GM19025 (cell line): ENCODE data around the gene UGT2B10.

Experiments
- ATAC-seq: cut with Tn5 transposase; IDR thresholded peaks from one replicate; pipeline ENCODE4 v1.9.1; 2021; ENCODE audit warnings: mild to moderate bottlenecking, low read depth, moderate library complexity; ENCODE audit not compliant: unreplicated experiment

UGT2B10 gene

GRCh38 chr4:68869274-68869773 lies 53.5 kb downstream of the UGT2B10 start:
- no peak for ATAC-seq

- ATAC-seq, result no peak
These were observed 56.2 kb downstream of the UGT2B10 start for GRCh38 chr4:68871809-68872642.

DNA sequence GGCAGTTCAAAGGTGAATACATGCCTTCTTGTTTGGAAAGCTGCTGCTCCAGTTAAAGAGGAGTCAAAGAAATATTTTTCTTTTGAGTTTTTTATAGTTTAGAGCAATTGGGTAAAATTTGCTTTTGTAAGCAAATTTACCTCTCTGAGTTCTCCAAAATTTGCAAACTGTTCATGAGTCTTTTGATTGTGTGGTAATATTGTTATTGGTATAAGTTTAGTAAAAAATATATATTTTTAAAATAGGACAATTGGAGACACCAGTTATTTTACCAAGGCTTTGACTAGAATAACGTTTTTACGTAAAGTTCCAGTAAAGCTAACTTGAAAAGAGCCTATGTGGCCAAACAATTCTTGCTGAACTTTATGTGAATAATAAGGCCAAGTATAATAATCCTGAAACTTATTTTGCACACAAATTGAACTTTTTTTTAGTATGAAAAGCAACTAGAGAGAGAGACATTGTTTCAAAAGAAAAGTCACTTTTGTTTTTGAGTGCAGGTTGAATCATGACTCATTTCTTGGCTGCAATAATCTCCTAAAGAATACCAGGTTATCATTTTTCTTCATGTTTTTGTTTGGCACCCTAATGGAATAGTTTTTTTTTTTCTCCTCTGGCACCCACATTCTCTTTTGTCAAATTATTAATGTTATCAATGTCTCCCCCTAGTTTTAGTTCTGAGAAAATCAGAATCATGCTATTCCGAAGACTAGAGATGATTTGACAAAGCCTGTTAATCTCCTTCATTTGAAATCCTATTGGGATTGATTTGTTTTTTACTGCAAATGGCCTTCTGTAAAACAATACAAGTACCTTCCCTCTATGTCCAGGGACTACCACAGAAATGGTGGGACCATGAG lies 57.1 kb downstream of the UGT2B10 start:
- no peak for ATAC-seq

- no peak for ATAC-seq
These were observed 58.7 kb downstream of the UGT2B10 start for GRCh38 chr4:68874507-68874906.

DNA sequence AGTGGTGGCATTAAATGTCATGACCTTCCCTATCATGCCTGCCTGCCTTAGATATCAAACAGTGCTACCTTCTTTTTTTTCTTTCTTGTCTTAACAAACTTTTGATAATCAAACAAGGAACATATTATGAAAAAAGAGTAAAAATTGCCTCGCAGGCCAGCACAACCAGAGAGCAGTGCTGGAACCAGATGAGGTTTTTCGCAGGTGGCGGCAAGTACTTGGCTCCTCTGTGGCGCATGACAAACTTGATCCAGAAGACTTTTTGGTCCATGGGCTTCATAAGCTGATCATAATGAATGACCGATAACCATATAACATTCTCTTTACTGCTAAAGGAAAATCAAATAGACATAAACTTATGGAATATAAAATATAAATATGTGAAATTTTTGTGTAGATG lies 61.8 kb downstream of the UGT2B10 start:
- no peak for ATAC-seq

DNA sequence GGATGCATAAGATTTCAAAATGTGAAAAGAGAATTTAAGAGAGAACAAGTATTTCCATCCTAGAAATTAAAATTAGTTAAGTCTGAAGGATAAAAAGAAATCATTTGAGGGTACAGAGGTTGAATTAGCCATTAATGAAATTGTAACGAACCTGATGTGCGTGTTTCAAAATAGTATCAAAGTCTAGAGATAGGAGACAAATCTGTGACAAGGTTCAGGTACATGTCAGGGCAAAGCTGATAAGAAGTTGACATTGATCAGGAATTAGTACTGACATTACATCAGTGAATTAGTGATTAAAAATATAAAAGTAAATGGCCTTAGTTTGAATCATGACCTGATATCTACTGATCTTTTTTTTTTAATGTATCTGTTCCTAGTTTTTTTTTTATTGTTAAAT lies 62.3 kb downstream of the UGT2B10 start:
- no peak for ATAC-seq
